Breast epithelium (tissue), 4 donors: ENCODE data around the gene OR1F1. TPM values are rescaled to one million over a fixed set of nuclear protein-coding genes. Genes with fewer than 3 reads are reported as not detected.
"Not testable (repeated sequence)": the region's sequence is repeated elsewhere in the genome, so short reads cannot be mapped to it uniquely, and the experiment has no call there.

Experiments used
- DNase-seq, 2 donors: peaks; one replicate each; pipeline ENCODE4 v3.0.0-alpha.2; 2019; ENCODE audit warnings: low spot score in 2 of 2
- H3K27ac ChIP-seq, 2 donors: fragments of 200-600 bp; sonication (generic) in 1 of 2; one replicate each; pipeline ENCODE4 v1.5.1; 2016 to 2019; ENCODE audit warnings: mild to moderate bottlenecking in 1 of 2
- H3K27me3 ChIP-seq, 2 donors: fragments of 200-600 bp; sonication (generic) in 1 of 2; one replicate each; pipeline versions ENCODE4 v1.5.1 to v1.6.0; 2017 to 2019; ENCODE audit warnings: control low read depth in 1 of 2, mild to moderate bottlenecking in 1 of 2
- H3K36me3 ChIP-seq: fragments of 200-600 bp; one replicate; pipeline ENCODE4 v1.5.1; 2019
- H3K4me1 ChIP-seq, 2 donors: fragments of 200-600 bp; sonication (generic); one replicate each; pipeline ENCODE4 v1.5.1; 2016 to 2019; ENCODE audit warnings: control low read depth in 1 of 2
- H3K4me3 ChIP-seq, 3 donors: fragments of 200-600 bp; sonication (generic); 1 replicate in 2 of 3; 2 replicates in 1 of 3; pipeline ENCODE4 v1.5.1; 2016 to 2019; ENCODE audit warnings: mild to moderate bottlenecking in 3 of 3, moderate library complexity in 2 of 3
- H3K9me3 ChIP-seq, 2 donors: fragments of 200-600 bp; sonication (generic) in 1 of 2; one replicate each; pipeline ENCODE4 v1.5.1; 2016 to 2019; ENCODE audit warnings: control low read depth in 1 of 2
- CTCF ChIP-seq, 3 donors: fragments of 450-650 bp; IDR thresholded peaks; one replicate each; pipeline ENCODE4 v1.5.1; 2016 to 2017; ENCODE audit warnings: antibody characterized with exemption in 3 of 3, mild to moderate bottlenecking in 3 of 3, moderate library complexity in 3 of 3
- POLR2A ChIP-seq: fragments of 450-650 bp; IDR thresholded peaks from one replicate; pipeline ENCODE4 v1.6.1; 2016; ENCODE audit warnings: antibody characterized with exemption, mild to moderate bottlenecking, moderate library complexity
- POLR2AphosphoS5 ChIP-seq, 3 donors: sonication (generic); formaldehyde crosslinking; IDR thresholded peaks; one replicate each; pipeline ENCODE4 v1.6.1; 2017; ENCODE audit warnings: antibody characterized with exemption in 3 of 3
- intact Hi-C: fragments of 100-400 bp; cut with DNase I; formaldehyde crosslinking; loops from one replicate; pipeline ENCODE4 v1.15.1; 2023; ENCODE audit warnings: low total_unique reads
- total RNA-seq, 3 donors: library from RNA; depleted of rRNA; stranded (reverse); fragments of >200 nt; gene quantifications; one replicate each; pipeline ENCODE4 v1.1.0, GENCODE V29; 2016

Gene OR1F1
- total RNA-seq, 3 donors from 2014 or later: not detected

- H3K9me3 ChIP-seq: no peaks in the 10 kb centered on the region
- no peak overlapping the region for H3K27ac ChIP-seq
- TF ChIP-seq CTCF (IDR thresholded peaks at IDR 0.05): no peak
- no peak for TF ChIP-seq POLR2AphosphoS5 (IDR thresholded peaks at IDR 0.05)
- TF ChIP-seq POLR2A: no peak
- H3K4me3 ChIP-seq: no peak overlapping the region
- H3K27me3 ChIP-seq: peaks cover 6 to 96% of the 10 kb centered on the region in 2 donors
- intact Hi-C loops: no loop called here
- no peaks in the 10 kb centered on the region for H3K4me1 ChIP-seq
- no peaks in the 10 kb centered on the region for H3K36me3 ChIP-seq
- no peak for DNase-seq
Measured at GRCh38 chr16:3175157-3176093, 12.6 kb upstream of the OR1F1 start.

- no peaks in the 10 kb centered on the region for H3K4me1 ChIP-seq
- H3K36me3 ChIP-seq: no peaks in the 10 kb centered on the region
- peaks cover 6 to 95% of the 10 kb centered on the region in 2 donors for H3K27me3 ChIP-seq
- no peak overlapping the region for H3K4me3 ChIP-seq
- H3K9me3 ChIP-seq: no peaks in the 10 kb centered on the region
- TF ChIP-seq CTCF (IDR thresholded peaks at IDR 0.05): no peak
- no peak for TF ChIP-seq POLR2AphosphoS5 (IDR thresholded peaks at IDR 0.05)
- intact Hi-C loops: loop anchor here (1.0 kb wide), 1 partner anchor 17 kb away; no protein-coding TSS in a partner anchor
- no peak overlapping the region for H3K27ac ChIP-seq
- DNase-seq: no peak
Measured at GRCh38 chr16:3179651-3180050, 8.4 kb upstream of the OR1F1 start.

GRCh38 chr16:3180445-3180878 lies 7.5 kb upstream of the OR1F1 start:
- no peaks in the 10 kb centered on the region for H3K4me1 ChIP-seq
- no peak overlapping the region for H3K27ac ChIP-seq
- TF ChIP-seq POLR2A: no peak
- TF ChIP-seq POLR2AphosphoS5 (IDR thresholded peaks at IDR 0.05): no peak
- TF ChIP-seq CTCF (IDR thresholded peaks at IDR 0.05): no peak
- no peaks in the 10 kb centered on the region for H3K9me3 ChIP-seq
- no peak for DNase-seq
- intact Hi-C loops: loop anchor here (1.0 kb wide), 1 partner anchor 16 kb away; no protein-coding TSS in a partner anchor
- H3K36me3 ChIP-seq: no peaks in the 10 kb centered on the region
- H3K27me3 ChIP-seq: peaks cover 0 to 94% of the 10 kb centered on the region in 2 donors
- H3K4me3 ChIP-seq: no peak overlapping the region

- H3K9me3 ChIP-seq, DNase-seq, H3K4me1 ChIP-seq, H3K36me3 ChIP-seq, intact Hi-C loops, H3K27ac ChIP-seq: not testable (repeated sequence)
- peak overlapping the region in 1 of 3 donors; percentile 52 for H3K4me3 ChIP-seq
- peaks cover 0 to 94% of the 10 kb centered on the region in 2 donors for H3K27me3 ChIP-seq
Measured at GRCh38 chr16:3182293-3182607, 5.8 kb upstream of the OR1F1 start.

- intact Hi-C loops: no loop called here
- Histone ChIP-seq H3K9me3 (no peaks in the 10 kb centered on the region), H3K4me1 (no peaks in the 10 kb centered on the region), H3K27me3 (peaks cover 0 to 96% of the 10 kb centered on the region in 2 donors), H3K4me3 (peak overlapping the region; percentile 0 to 52 (median 32)), H3K36me3 (no peaks in the 10 kb centered on the region), H3K27ac (no peak overlapping the region)
- no peak for DNase-seq
- TF ChIP-seq POLR2AphosphoS5 (IDR thresholded peaks at IDR 0.05): no peak
- TF ChIP-seq POLR2A: no peak
- no peak for TF ChIP-seq CTCF (IDR thresholded peaks at IDR 0.05)
Measured at GRCh38 chr16:3182608-3183444, 5.2 kb upstream of the OR1F1 start.
